Ovary (tissue), 3 donors: Measurements from ENCODE around the gene FOXD2.

Experiments
- CTCF ChIP-seq, 3 donors: fragments of 450-650 bp in 2 of 3; fragments of 200-600 bp in 1 of 3; IDR thresholded peaks; one replicate each; pipeline versions ENCODE4 v1.5.1 to v1.8.0; 2016 to 2022; ENCODE audit warnings: antibody characterized with exemption in 3 of 3, mild to moderate bottlenecking in 1 of 3
- EP300 ChIP-seq: sonication (generic); formaldehyde crosslinking; IDR thresholded peaks from one replicate; pipeline ENCODE4 v1.6.1; 2017; ENCODE audit warnings: antibody characterized with exemption
- POLR2A ChIP-seq: fragments of 450-650 bp; IDR thresholded peaks from one replicate; pipeline ENCODE4 v1.6.1; 2017; ENCODE audit warnings: antibody characterized with exemption, mild to moderate bottlenecking, moderate library complexity
- donor health status: DM: no; HTN: no; CAD: no.

GRCh38 chr1:47399138-47399845, 38.6 kb upstream of the FOXD2 start:
- TF ChIP-seq CTCF (IDR thresholded peaks at IDR 0.05): no peak
- TF ChIP-seq POLR2A: no peak
- no peak for TF ChIP-seq EP300
